AG09319 (cell line): ENCODE measurements around the gene AVP.
"Not testable (repeated sequence)": the region's sequence is repeated elsewhere in the genome, so short reads cannot be mapped to it uniquely, and the experiment has no call there.

Experiments
- DNase-seq: peaks from one replicate; pipeline ENCODE4 v3.0.0-alpha.2; 2010; ENCODE audit warnings: low read depth; ENCODE audit errors: extremely low read depth
- TF ChIP-seq, protein P1 (sequence below): IDR thresholded peaks from 2 replicates; pipeline ENCODE4 v1.5.1; 2011; ENCODE audit warnings: low read depth, mild to moderate bottlenecking, inconsistent platforms, low read length, moderate library complexity

The AVP gene, protein sequence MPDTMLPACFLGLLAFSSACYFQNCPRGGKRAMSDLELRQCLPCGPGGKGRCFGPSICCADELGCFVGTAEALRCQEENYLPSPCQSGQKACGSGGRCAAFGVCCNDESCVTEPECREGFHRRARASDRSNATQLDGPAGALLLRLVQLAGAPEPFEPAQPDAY

DNA sequence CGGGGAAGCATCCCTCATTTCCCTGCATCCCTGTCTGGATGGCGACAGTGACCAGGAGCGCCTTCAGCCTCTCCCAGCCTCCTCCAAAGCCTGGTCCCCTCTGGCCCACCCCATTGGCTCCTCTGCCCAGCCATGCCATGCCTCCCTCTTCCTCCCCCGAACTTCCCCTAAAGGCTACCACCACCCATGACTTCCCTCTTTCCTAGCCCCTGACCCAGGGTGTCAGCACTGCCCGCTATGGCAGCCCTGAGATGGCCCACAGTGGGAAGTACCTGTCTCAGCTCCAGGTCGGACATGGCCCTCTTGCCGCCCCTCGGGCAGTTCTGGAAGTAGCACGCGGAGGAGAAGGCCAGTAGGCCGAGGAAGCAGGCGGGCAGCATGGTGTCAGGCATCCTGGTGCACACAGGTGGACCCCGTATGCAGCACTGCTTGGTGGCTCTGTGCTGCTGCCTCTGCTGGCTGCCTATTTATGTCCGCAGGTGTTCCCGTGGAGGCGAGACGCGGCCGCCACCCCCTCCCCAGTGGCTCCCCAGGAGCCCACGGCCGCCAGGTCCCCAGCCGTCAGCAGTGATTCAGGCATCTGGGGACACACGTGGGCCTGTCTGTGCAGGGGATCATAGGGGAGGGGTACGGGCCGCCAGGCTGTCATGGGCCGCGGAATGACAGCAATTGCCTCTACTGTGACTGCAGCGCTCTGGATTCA is at the start of gene AVP:
Gene AVP, minus strand, starts transcription at position 442 of the 703 bp plus-strand sequence. Its CDS starts 50 bp downstream, at position 392.
- TF ChIP-seq, protein P1, sequence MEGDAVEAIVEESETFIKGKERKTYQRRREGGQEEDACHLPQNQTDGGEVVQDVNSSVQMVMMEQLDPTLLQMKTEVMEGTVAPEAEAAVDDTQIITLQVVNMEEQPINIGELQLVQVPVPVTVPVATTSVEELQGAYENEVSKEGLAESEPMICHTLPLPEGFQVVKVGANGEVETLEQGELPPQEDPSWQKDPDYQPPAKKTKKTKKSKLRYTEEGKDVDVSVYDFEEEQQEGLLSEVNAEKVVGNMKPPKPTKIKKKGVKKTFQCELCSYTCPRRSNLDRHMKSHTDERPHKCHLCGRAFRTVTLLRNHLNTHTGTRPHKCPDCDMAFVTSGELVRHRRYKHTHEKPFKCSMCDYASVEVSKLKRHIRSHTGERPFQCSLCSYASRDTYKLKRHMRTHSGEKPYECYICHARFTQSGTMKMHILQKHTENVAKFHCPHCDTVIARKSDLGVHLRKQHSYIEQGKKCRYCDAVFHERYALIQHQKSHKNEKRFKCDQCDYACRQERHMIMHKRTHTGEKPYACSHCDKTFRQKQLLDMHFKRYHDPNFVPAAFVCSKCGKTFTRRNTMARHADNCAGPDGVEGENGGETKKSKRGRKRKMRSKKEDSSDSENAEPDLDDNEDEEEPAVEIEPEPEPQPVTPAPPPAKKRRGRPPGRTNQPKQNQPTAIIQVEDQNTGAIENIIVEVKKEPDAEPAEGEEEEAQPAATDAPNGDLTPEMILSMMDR, result no peak
- no peak for DNase-seq

DNA sequence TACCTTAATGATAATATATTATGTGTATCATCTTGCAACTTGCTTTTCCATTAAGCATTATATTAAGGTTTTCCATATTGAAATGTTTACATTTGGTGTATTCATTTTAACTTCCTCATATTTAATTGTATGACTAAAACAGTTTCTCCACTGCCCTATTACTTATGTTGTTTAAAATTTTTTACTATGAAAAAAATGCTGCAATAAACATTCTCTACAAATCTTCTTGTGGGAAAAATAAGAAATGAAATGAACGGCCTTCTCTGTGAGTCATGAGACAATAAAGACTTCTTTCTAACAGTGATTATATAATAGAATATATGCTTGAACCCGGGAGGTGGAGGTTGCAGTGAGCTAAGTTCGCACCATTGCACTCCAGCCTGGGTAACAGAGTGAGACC is 49.6 kb upstream of the AVP start:
- no peak for DNase-seq
- TF ChIP-seq, protein P1, result no peak

DNA sequence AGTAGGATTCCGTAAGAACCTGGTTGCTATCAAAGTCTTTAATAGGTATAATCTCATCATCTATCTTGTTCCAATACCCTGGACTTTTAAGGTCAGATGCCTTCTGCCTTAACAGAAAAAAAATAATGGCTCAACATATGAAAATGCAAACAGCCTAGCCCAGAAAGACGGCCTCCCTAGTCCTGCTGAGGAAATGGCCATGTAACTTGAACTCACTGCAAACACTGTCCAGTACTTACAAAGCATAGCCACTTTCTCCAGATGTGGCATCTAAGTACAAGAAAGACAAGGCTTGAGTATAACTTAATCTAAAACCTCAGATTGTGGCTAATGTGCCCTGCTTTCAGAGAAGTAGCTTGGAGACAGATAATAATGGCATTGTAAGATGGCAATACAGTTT is 48.6 kb upstream of the AVP start:
- no peak for DNase-seq
- TF ChIP-seq, protein P1, result no peak

DNA sequence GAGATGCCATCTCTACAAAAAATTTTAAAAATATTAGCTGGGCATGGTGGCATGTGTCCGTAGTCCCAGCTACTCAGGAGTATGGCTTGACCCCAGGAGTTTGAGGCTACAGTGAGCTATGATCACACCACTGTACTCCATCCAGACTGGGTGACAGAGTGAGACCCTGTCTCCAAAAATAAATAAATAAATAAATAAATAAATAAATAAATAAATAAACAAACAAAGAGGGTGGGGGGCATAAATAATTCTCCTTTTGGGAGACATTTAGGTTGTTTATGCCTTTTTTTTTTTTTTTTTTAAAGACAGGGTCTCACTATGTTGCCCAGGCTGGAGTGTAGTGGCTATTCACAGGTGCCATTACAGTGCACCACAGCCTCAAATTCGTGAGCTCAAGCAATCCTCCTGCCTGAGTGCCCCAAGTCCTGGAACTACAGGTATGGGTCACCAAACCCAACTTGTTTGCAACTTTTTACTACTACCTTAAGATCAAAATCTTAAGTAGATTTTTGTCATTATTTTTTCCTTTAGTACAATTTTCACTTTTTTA is 45.6 kb upstream of the AVP start:
- TF ChIP-seq, protein P1, result no peak

DNA sequence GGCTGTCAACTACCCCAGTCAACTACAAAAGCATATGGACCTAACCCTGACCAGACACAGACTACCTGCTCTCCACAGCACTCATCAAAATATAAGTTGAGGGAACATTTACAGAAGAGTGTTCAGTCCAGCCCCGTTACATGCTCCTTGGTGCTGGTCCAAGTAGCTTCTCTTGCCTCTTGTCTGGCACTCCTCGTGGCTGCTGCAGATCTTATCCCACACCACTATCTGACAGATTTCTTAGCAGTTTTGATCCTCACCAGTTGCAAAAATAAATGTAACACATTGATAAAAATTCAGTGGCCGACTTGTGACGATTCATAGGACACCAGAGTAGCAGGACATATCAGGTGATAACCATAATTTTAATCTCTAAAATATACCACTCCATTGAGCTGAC is 44.6 kb upstream of the AVP start:
- no peak for DNase-seq
- TF ChIP-seq, protein P1, result no peak

More for the DNA sequence above, 45.6 kb upstream of the AVP start:
- no peak for DNase-seq

DNA sequence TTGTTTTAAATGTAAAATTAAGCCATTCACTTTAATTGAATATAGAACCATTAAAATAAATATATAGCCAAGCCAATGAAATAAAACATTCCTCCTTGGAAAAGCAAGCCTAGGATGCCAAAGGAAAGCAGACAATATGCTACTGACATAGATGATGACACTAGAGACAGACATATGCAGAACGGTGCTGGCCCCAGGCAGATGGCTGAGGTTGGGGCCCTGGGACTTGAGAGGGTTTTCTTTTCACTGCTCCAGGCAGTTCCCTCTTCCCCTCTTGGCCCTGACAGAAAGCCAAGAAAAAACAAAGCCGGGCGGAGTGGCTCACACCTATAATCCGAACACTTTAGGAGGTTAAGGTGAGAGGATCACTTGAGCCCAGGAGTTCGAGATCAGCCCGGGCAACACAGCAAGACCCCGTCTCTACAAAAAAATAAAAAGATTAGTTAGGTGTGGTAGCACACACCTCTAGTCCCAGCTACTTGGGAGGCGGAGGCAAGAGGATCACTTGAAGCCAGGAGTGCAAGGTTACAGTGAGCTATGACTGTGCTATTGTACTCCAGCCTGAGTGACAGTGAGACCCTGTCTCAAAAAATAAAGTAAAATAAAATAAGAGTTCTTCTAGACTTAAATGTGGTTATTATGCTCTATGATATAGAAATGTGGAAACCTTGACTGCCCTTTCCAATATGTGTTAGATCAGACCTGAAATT is 43.9 kb upstream of the AVP start:
- TF ChIP-seq, protein P1, result no peak
- no peak for DNase-seq

DNA sequence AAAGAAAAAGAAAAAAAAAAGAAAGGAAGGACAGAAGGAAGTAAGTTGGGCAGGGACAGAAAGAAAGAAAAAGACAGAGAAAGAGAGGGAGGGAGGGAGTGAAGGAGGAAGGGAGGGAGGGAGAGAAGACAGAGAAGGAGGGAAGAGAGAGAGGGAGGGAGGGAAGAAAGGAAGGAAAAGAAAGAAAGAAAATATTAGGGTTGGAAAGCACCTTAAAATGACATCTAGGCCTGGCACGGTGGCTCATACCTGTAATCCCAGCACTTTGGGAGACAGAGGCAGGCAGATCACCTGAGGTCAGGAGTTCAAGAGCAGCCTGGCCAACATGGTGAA is 42.0 kb upstream of the AVP start:
- no peak for DNase-seq
- TF ChIP-seq, protein P1, result no peak

DNA sequence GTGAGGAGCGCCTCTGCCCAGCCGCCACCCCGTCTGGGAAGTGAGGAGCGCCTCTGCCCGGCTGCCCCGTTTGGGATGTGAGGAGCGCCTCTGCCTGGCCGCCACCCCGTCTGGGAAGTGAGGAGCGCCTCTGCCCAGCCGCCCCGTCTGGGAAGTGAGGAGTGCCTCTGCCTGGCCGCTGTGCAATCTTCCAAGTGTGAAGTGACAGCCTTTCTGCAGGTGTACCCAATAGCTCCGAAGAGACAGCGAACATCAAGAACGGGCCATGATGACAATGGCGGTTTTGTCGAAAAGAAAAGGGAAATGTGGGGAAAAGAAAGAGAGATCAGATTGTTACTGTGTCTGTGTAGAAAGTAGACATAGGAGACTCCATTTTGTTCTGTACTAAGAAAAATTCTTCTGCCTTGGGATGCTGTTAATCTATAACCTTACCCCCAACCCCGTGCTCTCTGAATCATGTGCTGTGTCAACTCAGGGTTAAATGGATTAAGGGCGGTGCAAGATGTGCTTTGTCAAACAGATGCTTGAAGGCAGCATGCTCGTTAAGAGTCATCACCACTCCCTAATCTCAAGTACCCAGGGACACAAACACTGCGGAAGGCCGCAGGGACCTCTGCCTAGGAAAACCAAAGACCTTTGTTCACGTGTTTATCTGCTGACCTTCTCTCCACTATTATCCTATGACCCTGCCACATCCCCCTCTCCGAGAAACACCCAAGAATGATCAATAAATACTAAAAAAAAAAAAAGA is 41.4 kb upstream of the AVP start:
- not testable (repeated sequence) for DNase-seq

DNA sequence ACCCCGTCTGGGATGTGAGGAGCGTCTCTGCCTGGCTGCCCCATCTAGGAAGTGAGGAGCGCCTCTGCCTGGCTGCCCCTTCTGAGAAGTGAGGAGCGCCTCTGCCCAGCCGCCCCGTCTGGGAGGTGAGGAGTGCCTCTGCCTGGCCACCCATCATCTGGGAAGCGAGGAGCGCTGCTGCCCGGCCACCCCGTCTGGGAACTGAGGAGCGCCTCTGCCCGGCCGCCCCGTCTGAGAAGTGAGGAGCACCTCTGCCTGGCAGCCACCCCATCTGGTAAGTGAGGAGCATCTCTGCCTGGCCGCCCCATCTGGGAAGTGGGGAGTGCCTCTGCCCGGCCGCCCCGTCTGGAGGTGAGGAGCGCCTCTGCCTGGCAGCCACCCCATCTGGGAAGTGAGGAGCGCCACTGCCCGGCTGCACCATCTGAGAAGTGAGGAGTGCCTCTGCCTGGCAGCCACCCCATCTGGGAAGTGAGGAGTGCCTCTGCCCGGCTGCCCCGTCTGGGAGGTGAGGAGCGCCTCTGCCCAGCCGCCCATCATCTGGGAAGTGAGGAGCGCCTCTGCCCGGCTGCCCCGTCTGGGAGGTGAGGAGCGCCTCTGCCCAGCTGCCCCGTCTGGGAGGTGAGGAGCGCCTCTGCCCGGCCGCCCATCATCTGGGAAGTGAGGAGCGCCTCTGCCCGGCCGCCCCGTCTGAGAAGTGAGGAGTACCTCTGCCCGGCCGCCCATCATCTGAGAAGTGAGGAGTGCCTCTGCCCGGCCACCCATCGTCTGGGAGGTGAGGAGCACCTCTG is 40.4 kb upstream of the AVP start:
- not testable (repeated sequence) for DNase-seq

DNA sequence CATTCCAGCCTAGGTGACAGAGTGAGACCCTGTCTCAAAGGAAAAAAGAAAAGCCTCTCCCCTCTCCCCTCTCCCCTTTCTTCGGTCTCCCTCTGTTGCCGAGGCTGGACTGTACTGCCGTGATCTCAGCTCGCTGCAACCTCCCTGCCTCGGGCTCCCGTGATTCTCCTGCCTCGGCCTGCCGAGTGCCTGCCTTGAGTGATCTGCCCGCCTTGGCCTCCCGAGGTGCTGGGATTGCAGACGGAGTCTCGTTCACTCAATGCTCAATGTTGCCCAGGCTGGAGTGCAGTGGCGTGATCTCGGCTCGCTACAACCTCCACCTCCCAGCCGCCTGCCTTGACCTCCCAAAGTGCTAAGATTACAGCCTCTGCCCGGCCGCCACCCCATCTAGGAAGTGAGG is 39.6 kb upstream of the AVP start:
- not testable (repeated sequence) for DNase-seq
